K562 (cell line): ENCODE results near the gene ZSWIM6. TPM values are rescaled to one million over a fixed set of nuclear protein-coding genes. Genes with fewer than 3 reads are reported as not detected.

Source experiments
- ATAC-seq: fragments of 200-7000 bp; cut with Tn5 transposase; 3 replicates; pipeline ENCODE4 v1.9.1; 2020; ENCODE audit warnings: moderate library complexity
- BruUV-seq: library from RNA; stranded (reverse); fragments of 400-500 nt; replicated peaks from 2 replicates; lab custom pipeline; 2021; lab: Mats Ljungman, UMichigan
- CTCF ChIA-PET: fragments of 300-600 bp; formaldehyde crosslinking; extraction: SDS; loops from one replicate; lab custom pipeline; 2021; ENCODE audit warnings: low intra/inter-chr PET ratio; lab: Yijun Ruan, JAX
- POLR2A ChIA-PET: fragments of 300-600, 350-650 bp; sonication (Branson Sonifier 250); formaldehyde crosslinking; extraction: SDS; loops from one replicate; lab custom pipeline; 2021; ENCODE audit warnings: antibody characterized with exemption, inconsistent platforms; lab: Yijun Ruan, JAX
- DNase-seq, 4 experiments: peaks; one replicate each; pipeline versions ENCODE4 v3.0.0 to v3.0.0-alpha.2; 2011 to 2018; ENCODE audit warnings: low spot score in 3 of 4, mixed read lengths in 3 of 4; ENCODE audit errors: extremely low read depth in 1 of 4
- FAIRE-seq: peaks from 2 replicates; lab custom pipeline; 2011; peaks lifted over from hg19 to GRCh38; lab: Jason Lieb, UNC
- H2AFZ ChIP-seq: 2 replicates; pipeline ENCODE4 v1.6.0; 2011; ENCODE audit warnings: low read depth, low read length, control low read depth, inconsistent platforms
- H3K27ac ChIP-seq: fragments of 200-600 bp; 3 replicates; pipeline ENCODE4 v1.8.0; 2011; ENCODE audit warnings: low read depth, mild to moderate bottlenecking, control low read depth, inconsistent platforms, low read length, moderate library complexity, mixed read lengths; ENCODE audit errors: extremely low read depth
- H3K27me3 ChIP-seq, 2 experiments: fragments of 300-600 bp in 1 of 2; 2 replicates in 1 of 2; 3 replicates in 1 of 2; pipeline versions ENCODE4 v1.6.0 to v1.8.0; 2011; ENCODE audit warnings: inconsistent platforms in 2 of 2, low read length in 2 of 2, mild to moderate bottlenecking in 1 of 2, mixed read lengths in 1 of 2, moderate library complexity in 1 of 2; ENCODE audit not compliant: control insufficient read depth in 2 of 2, insufficient read depth in 2 of 2
- H3K36me3 ChIP-seq: fragments of 300-600 bp; 3 replicates; pipeline ENCODE4 v1.8.0; 2011; ENCODE audit warnings: mild to moderate bottlenecking, low read length, inconsistent platforms; ENCODE audit not compliant: control insufficient read depth, insufficient read depth
- H3K4me1 ChIP-seq, 2 experiments: fragments of 200-600 bp in 1 of 2; replicated peaks in 1 of 2; 2 replicates in 1 of 2; 3 replicates in 1 of 2; pipeline versions ENCODE4 v1.5.1 to v1.8.0; 2011; ENCODE audit warnings: inconsistent platforms in 2 of 2, low read length in 2 of 2, mild to moderate bottlenecking in 1 of 2, mixed read lengths in 1 of 2, moderate library complexity in 1 of 2; ENCODE audit not compliant: control insufficient read depth in 2 of 2, insufficient read depth in 2 of 2
- H3K4me2 ChIP-seq: 2 replicates; pipeline ENCODE4 v1.6.1; 2011; ENCODE audit warnings: low read length, control low read depth, inconsistent platforms, mixed read lengths; ENCODE audit not compliant: insufficient read depth
- H3K4me3 ChIP-seq: fragments of 200-600 bp; sonication (generic), shearing (Covaris generic); 2 replicates; pipeline ENCODE4 v1.5.1; 2016; ENCODE audit warnings: control low read depth, inconsistent platforms
- H3K79me2 ChIP-seq: fragments of 200-600 bp; 3 replicates; pipeline ENCODE4 v1.8.0; 2011; ENCODE audit warnings: low read length, inconsistent platforms; ENCODE audit not compliant: control insufficient read depth, insufficient read depth
- H3K9ac ChIP-seq, 2 experiments: 2 replicates each; pipeline versions ENCODE4 v1.6.0 to v1.6.1; 2011; ENCODE audit warnings: low read depth in 2 of 2, low read length in 2 of 2, control low read depth in 1 of 2, inconsistent platforms in 1 of 2, mild to moderate bottlenecking in 1 of 2, mixed read lengths in 1 of 2; ENCODE audit not compliant: insufficient read depth in 1 of 2
- H3K9me1 ChIP-seq: one replicate; pipeline ENCODE4 v1.6.0; 2011; ENCODE audit warnings: inconsistent platforms, mild to moderate bottlenecking, low read length, moderate library complexity; ENCODE audit not compliant: control insufficient read depth, insufficient read depth
- H3K9me3 ChIP-seq: replicated peaks from 2 replicates; pipeline ENCODE4 v1.5.1; 2011; ENCODE audit warnings: low read depth, low read length, inconsistent platforms; ENCODE audit not compliant: control insufficient read depth, insufficient read depth
- H4K20me1 ChIP-seq: replicated peaks from 2 replicates; pipeline ENCODE4 v1.6.1; 2011; ENCODE audit warnings: low read length, inconsistent platforms, mixed read lengths; ENCODE audit not compliant: control insufficient read depth, insufficient read depth
- BRD9 ChIP-seq: fragments of 450-650 bp; IDR thresholded peaks from 2 replicates; pipeline ENCODE4 v1.6.1; 2018; ENCODE audit warnings: low read depth; ENCODE audit not compliant: partially characterized antibody
- CBX3 ChIP-seq, 2 experiments: IDR thresholded peaks; 1 replicate in 1 of 2; 2 replicates in 1 of 2; pipeline ENCODE4 v1.6.1; 2012; ENCODE audit warnings: inconsistent platforms in 2 of 2, low read length in 2 of 2, borderline replicate concordance in 1 of 2, control low read depth in 1 of 2
- E4F1 ChIP-seq: fragments of 250-450 bp; sonication (Bioruptor Pico); IDR thresholded peaks from 2 replicates; pipeline ENCODE4 v1.5.0; 2021; ENCODE audit warnings: mild to moderate bottlenecking, borderline replicate concordance
- ETS2 ChIP-seq: IDR thresholded peaks from 2 replicates; pipeline ENCODE4 v1.6.1; 2016; ENCODE audit warnings: borderline replicate concordance, missing genetic modification characterization, mild to moderate bottlenecking, moderate library complexity, missing compliant biosample characterization; ENCODE audit not compliant: poor library complexity, severe bottlenecking
- L3MBTL2 ChIP-seq: fragments of 450-650 bp; IDR thresholded peaks from 2 replicates; pipeline ENCODE4 v1.6.1; 2016; ENCODE audit warnings: mild to moderate bottlenecking, moderate library complexity
- MYNN ChIP-seq, 2 experiments: sonication (generic); formaldehyde crosslinking in 1 of 2; IDR thresholded peaks; 2 replicates each; pipeline versions ENCODE4 v1.5.0 to v1.6.1; 2016 to 2020; ENCODE audit warnings: antibody characterized with exemption in 1 of 2, missing genetic modification reagents in 1 of 2
- RAD51 ChIP-seq: fragments of 450-650 bp; IDR thresholded peaks from 2 replicates; pipeline ENCODE4 v1.7.1; 2016; ENCODE audit warnings: low read depth, mild to moderate bottlenecking, borderline replicate concordance
- SNRNP70 ChIP-seq: fragments of 200-400 bp; formaldehyde crosslinking; optimal IDR thresholded peaks from 2 replicates; pipeline ENCODE3; 2017; ENCODE audit warnings: low read depth, low read length
- SPI1 ChIP-seq: IDR thresholded peaks from 2 replicates; pipeline ENCODE4 v1.6.1; 2011; ENCODE audit warnings: low read depth, low read length, control low read depth, borderline replicate concordance
- ZEB2 ChIP-seq: fragments of 450-650 bp; IDR thresholded peaks from 2 replicates; pipeline ENCODE4 v1.6.1; 2016
- ZKSCAN3 ChIP-seq: fragments of 250-450 bp; sonication (Bioruptor Pico); IDR thresholded peaks from 2 replicates; pipeline ENCODE4 v1.4.0; 2020
- ZNF561 ChIP-seq: fragments of 450-650 bp; formaldehyde crosslinking; conservative IDR thresholded peaks from 2 replicates; pipeline ENCODE4 v1.4.0; 2020; ENCODE audit warnings: mild to moderate bottlenecking, moderate library complexity
- ZNF785 ChIP-seq: fragments of 250-450 bp; sonication (Bioruptor Pico); IDR thresholded peaks from 2 replicates; pipeline ENCODE4 v1.4.0; 2020; ENCODE audit warnings: mild to moderate bottlenecking
- WGBS: fragments of 100-300 bp; shearing (Covaris generic); methylation state at CpG from one replicate; pipeline ENCODE4 v1.1.6; 2016; ENCODE audit warnings: low coverage, mixed read lengths; ENCODE audit not compliant: insufficient coverage; ENCODE audit errors: missing lambda C conversion rate; 5-methylcytosine and 5-hydroxymethylcytosine counted together
- in situ Hi-C: fragments of 300-500 bp; cut with MboI; formaldehyde crosslinking; loops from 4 replicates; pipeline ENCODE4 v1.15.0; 2018; ENCODE audit warnings: inconsistent platforms, mixed read lengths
- intact Hi-C: fragments of 100-400 bp; cut with micrococcal nuclease; formaldehyde crosslinking; loops from 2 replicates; pipeline ENCODE4 v1.14.2; 2022
- polyA plus RNA-seq, 8 experiments: library from polyadenylated mRNA; depleted of rRNA in 4 of 8; stranded (reverse) in 5 of 8; unstranded in 3 of 8; fragments of >200 nt; fragmentation: Nextera tagmentation in 2 of 8; fragmentation: Illumina TruSeq in 1 of 8; extraction: Ambion mirVana in 2 of 8; extraction: Trizol in 1 of 8; gene quantifications; 2 replicates each; pipeline versions ENCODE4 v1.2.1 to v1.2.3, GENCODE V29; 2011 to 2014; ENCODE audit warnings: inconsistent platforms in 1 of 8, missing spikeins in 1 of 8
- total RNA-seq, 7 experiments: library from RNA; depleted of rRNA in 6 of 7; stranded (reverse); fragments of >200 nt in 6 of 7; fragmentation: Illumina TruSeq in 2 of 7; extraction: Trizol in 2 of 7; gene quantifications; 2 replicates each; pipeline versions ENCODE4 v1.2.1 to v1.2.3, GENCODE V29; 2011 to 2021; ENCODE audit warnings: low replicate concordance in 1 of 7
- TF ChIP-seq, protein P1 (sequence below), 2 experiments: IDR thresholded peaks in 1 of 2; conservative IDR thresholded peaks in 1 of 2; 2 replicates each; pipeline ENCODE4 v1.6.1; 2016; ENCODE audit warnings: low read depth in 2 of 2, mild to moderate bottlenecking in 1 of 2, missing compliant biosample characterization in 1 of 2, missing genetic modification characterization in 1 of 2, moderate library complexity in 1 of 2
- TF ChIP-seq, protein P2 (sequence below): sonication (generic); formaldehyde crosslinking; IDR thresholded peaks from 2 replicates; pipeline ENCODE4 v1.8.0; 2022; ENCODE audit warnings: mild to moderate bottlenecking, missing genetic modification reagents, borderline replicate concordance

Gene ZSWIM6
- total and polyA plus RNA-seq, 9 of the 15 experiments (the other 6 are each of a cell fraction or from before 2014, with no cell fraction given): 0.81 to 3.2 (median 2.0) TPM

DNA sequence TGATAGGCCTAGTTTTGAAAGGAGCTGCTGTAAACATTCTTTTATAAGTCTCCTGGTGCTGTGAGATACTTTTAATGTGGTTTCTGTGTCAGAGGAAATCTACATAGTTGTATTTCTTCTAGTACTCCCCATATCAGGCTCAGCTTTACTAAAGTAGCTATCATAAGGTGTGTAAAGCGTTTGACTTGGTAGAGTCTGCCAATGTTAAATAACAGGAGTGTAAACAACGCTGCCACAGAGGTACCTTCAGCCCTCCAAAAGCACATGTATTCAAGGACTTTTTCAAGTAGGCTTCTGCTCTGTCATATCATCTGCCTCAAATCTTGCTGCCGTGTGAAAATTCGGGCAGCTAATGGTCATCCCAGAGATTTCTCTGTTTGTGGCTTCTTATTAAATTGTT lies 142.7 kb downstream of the ZSWIM6 start (continued):
- TF ChIP-seq SPI1: no peak
- TF ChIP-seq, protein P1, sequence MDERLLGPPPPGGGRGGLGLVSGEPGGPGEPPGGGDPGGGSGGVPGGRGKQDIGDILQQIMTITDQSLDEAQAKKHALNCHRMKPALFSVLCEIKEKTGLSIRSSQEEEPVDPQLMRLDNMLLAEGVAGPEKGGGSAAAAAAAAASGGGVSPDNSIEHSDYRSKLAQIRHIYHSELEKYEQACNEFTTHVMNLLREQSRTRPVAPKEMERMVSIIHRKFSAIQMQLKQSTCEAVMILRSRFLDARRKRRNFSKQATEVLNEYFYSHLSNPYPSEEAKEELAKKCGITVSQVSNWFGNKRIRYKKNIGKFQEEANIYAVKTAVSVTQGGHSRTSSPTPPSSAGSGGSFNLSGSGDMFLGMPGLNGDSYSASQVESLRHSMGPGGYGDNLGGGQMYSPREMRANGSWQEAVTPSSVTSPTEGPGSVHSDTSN (CRISPR knock-in tag; IDR thresholded peaks at IDR 0.05; ENCODE audit: low read depth): no peak
- TF ChIP-seq, protein P1 (tag; conservative IDR thresholded peaks at IDR 0.05; ENCODE audit: low read depth): no peak

DNA sequence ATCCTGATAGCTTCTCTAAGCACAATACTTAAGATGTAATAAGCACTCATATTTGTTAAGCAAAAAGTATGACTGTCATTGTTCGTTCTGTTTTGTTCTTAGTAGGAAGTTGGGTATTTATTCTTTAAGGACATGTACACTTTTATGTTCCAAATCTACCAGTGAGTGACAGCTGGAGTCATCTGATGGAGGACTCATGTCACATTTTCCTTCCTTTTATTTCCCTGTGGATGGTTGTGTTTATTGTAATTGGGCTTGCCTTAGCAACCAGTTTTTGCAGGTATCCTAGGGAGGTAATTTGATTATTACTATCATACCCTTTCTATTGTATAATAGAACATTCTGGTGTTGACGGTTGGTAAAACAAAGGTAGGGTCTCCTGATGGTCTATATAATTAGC lies 145.7 kb downstream of the ZSWIM6 start:
- H3K4me1 ChIP-seq: no peaks in the 10 kb centered on the region
- no peak overlapping the region for H3K4me2 ChIP-seq
- intact Hi-C loops (no loop called here), in situ Hi-C loops (no loop called here)
- no peak for DNase-seq
- H3K27me3 ChIP-seq: no peaks in the 10 kb centered on the region
- H3K9me1 ChIP-seq: no peaks in the 10 kb centered on the region
- no peak overlapping the region for H3K9ac ChIP-seq
- H3K27ac ChIP-seq: no peak overlapping the region
- H2AFZ ChIP-seq: no peak overlapping the region
- H3K4me3 ChIP-seq: no peak overlapping the region
- CTCF ChIA-PET: no interaction called here
- POLR2A ChIA-PET: interaction anchor here (0.7 kb wide), 1 partner anchor 12 kb away, joined by 3 read pairs; no protein-coding TSS in a partner anchor
- no peaks in the 10 kb centered on the region for H3K36me3 ChIP-seq
- no peaks in the 10 kb centered on the region for H3K79me2 ChIP-seq
- BruUV-seq: no TSS peak
- no peaks in the 10 kb centered on the region for H4K20me1 ChIP-seq
- no peaks in the 10 kb centered on the region for H3K9me3 ChIP-seq
- WGBS: 19% methylated on average over 2 of the region's 2 CpGs
- ATAC-seq: no peak
- FAIRE-seq: no peak
- TF ChIP-seq MYNN (IDR thresholded peaks at IDR 0.05) (no peak), MYNN (CRISPR knock-in tag; IDR thresholded peaks at IDR 0.05) (no peak), L3MBTL2 (no peak), SNRNP70 (no peak), ZNF785 (no peak), CBX3 (IDR thresholded peaks at IDR 0.05; ENCODE audit: borderline replicate concordance in 1 of 2, low read length in 2 of 2) (no peak), BRD9 (no peak), E4F1 (no peak), ZKSCAN3 (CRISPR knock-in tag) (no peak), RAD51 (no peak), ZNF561 (CRISPR knock-in tag) (no peak), ETS2 (tag) (no peak), ZEB2 (no peak)
- TF ChIP-seq, protein P2, sequence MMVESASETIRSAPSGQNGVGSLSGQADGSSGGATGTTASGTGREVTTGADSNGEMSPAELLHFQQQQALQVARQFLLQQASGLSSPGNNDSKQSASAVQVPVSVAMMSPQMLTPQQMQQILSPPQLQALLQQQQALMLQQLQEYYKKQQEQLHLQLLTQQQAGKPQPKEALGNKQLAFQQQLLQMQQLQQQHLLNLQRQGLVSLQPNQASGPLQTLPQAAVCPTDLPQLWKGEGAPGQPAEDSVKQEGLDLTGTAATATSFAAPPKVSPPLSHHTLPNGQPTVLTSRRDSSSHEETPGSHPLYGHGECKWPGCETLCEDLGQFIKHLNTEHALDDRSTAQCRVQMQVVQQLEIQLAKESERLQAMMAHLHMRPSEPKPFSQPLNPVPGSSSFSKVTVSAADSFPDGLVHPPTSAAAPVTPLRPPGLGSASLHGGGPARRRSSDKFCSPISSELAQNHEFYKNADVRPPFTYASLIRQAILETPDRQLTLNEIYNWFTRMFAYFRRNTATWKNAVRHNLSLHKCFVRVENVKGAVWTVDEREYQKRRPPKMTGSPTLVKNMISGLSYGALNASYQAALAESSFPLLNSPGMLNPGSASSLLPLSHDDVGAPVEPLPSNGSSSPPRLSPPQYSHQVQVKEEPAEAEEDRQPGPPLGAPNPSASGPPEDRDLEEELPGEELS: no peak
